TTC549 (cell line): ENCODE results near the gene ZAP70.
A peak's percentile ranks its signal among the peaks of the same experiment; 100 is the strongest.
"Not testable (repeated sequence)": the region's sequence is repeated elsewhere in the genome, so short reads cannot be mapped to it uniquely, and the experiment has no call there.

Source experiments
- FAIRE-seq: peaks from 2 replicates; lab custom pipeline; 2012; peaks lifted over from hg19 to GRCh38; lab: Jason Lieb, UNC

Gene ZAP70

GRCh38 chr2:97713296-97714083 lies at the start of gene ZAP70:
Gene ZAP70 (plus strand): TSS chr2:97713576. CDS start chr2:97724037, 10,461 bp downstream.
- FAIRE-seq: no peak

GRCh38 chr2:97663626-97663961 lies 49.8 kb upstream of the ZAP70 start:
- no peak for FAIRE-seq

- FAIRE-seq: peak; percentile 85
Measured at GRCh38 chr2:97663962-97664635, 49.3 kb upstream of the ZAP70 start, which contains the start of gene ACTR1B. Gene ACTR1B (minus strand): TSS chr2:97664044. CDS start chr2:97663890, 154 bp downstream.

DNA sequence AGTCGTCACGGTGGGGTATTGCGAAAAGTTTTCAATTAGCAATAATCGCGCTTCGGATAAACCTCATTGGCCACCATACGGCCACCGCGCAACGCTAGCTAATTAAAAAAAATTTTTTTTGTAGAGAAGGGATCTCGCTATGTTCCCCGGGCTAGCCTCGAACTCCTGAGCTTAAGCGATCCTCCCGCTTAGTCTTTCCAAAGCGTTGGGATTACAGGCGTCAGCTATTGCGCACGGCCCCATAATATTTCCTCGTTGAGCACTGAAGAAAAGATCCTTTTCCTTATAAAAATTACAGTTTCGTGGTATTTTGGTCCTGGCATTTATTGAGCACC lies 48.8 kb upstream of the ZAP70 start:
- FAIRE-seq: no peak

- no peak for FAIRE-seq
Measured at GRCh38 chr2:97669448-97669847, 43.9 kb upstream of the ZAP70 start, which contains the start of gene C2orf92. Gene C2orf92 (plus strand): TSS chr2:97669713. CDS start chr2:97669789, 76 bp downstream.

- FAIRE-seq: no peak
Measured at GRCh38 chr2:97670471-97670870, 42.9 kb upstream of the ZAP70 start.

GRCh38 chr2:97671526-97671925 lies 41.9 kb upstream of the ZAP70 start:
- no peak for FAIRE-seq

GRCh38 chr2:97672606-97673140 lies 40.7 kb upstream of the ZAP70 start:
- not testable (repeated sequence) for FAIRE-seq

- no peak for FAIRE-seq
Measured at GRCh38 chr2:97673182-97673914, 40.0 kb upstream of the ZAP70 start.

- FAIRE-seq: no peak
Measured at GRCh38 chr2:97673915-97674283, 39.5 kb upstream of the ZAP70 start.

- FAIRE-seq: no peak
Measured at GRCh38 chr2:97675430-97676113, 37.8 kb upstream of the ZAP70 start.

GRCh38 chr2:97676620-97677019 lies 36.8 kb upstream of the ZAP70 start:
- no peak for FAIRE-seq

DNA sequence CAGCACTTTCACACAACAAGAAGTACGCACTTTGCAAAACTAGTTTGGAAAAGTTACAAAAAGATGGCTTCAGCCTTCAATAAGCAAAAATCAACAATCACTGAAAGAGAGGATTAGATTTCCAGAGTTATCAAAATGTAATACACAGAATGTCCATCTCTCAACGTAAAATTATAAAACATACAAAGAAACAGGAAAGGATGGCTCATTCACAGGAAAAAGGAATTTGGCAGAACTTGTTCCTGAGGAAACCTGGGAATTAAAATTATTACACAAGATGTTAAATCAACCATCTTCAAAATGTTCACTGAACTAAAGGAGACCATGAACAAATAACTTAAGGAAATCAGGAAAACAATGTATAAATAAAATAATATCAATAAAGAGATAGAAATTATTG lies 35.9 kb upstream of the ZAP70 start:
- FAIRE-seq: no peak

DNA sequence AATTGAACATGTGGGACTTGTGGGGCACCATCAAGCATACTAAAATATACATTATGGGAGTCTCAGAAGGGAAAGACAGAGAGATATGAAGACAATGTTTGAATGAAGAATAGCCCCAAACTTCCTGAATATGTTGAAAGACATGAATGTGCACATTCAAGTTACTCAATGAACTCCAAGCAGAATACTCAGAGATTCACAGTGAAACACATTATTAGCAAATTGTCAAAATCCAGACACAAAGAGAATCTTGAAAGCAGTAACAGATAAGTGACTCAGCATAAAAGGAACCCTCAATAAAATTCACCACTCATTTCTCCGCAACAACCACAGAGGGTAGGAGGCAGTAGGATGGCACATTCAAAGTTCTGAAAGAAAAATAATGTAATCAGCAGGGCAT lies 35.1 kb upstream of the ZAP70 start:
- FAIRE-seq: no peak

- not testable (repeated sequence) for FAIRE-seq
Measured at GRCh38 chr2:97687235-97687634, 26.1 kb upstream of the ZAP70 start.

DNA sequence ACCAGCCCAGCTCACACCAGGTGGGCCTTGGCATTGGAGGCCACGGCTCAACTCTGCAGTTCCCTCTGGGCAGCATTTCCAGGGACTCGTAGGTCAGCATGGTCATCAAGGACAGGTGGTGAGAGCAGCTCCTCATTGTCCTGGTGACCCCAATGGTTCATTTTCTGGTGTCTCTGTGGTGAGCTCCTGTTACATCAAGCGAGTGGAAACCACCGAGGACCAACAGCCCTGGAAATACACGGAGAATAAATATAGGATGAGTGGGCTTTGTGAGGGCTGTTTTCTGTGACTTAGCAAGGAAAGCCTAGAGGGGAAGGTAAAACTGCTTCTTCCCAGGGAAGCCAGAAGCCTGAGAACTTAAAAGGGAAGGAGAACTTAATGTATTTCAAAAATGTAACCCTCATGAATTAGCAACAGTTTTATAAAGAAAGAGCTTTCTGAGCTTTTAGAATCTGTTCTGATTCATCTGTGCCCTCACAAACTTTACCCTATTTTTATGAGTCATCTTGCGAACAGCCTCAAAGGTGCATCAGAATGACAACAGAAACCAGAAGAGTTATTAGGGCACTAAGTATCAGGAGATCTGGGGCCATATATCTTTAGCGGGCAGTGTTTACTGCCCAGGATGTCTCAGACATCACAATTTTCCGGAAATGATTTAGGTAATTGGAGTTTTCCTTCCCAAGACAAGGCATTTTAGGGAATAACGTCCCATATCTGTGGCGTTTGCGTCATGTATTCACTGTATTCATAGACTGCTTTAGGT lies 25.1 kb upstream of the ZAP70 start:
- no peak for FAIRE-seq

DNA sequence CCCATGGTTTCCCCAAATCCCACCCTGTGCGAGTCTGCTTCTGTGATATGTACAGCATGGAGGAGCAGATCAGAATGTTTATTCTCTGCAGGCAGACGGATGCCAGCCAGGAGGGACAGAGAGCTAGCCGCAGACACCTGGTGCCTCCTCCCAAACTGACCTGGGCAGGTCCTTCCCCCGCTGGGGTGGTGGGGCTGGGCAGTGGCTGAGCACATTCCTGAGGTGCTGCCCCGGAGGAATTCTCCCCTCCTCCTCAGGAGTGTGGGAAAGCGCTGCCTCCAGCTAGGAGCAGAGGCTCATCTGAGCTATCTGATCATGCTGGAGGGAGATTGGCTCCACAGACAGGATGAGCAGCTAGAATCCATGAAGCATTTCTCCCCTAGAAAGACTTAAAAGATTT lies 22.2 kb upstream of the ZAP70 start:
- no peak for FAIRE-seq

DNA sequence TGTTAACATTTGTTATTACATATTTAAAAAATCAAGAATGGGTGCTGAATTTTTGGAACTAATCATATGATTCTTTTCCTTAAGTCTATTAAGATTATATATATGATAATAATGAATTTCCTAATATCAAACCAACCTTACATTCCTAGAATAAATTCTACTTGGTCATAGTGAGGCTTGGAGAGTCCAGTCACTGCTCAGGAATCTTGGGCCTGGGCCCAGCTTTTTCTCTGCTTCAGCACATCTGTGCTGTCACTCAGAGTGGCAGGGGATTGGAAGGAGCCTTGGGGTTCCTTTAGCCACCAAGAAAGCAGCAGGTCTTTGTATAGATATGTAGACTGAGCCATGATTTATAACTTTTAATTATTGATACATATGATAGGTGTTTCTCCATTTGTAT lies 19.9 kb upstream of the ZAP70 start:
- no peak for FAIRE-seq

DNA sequence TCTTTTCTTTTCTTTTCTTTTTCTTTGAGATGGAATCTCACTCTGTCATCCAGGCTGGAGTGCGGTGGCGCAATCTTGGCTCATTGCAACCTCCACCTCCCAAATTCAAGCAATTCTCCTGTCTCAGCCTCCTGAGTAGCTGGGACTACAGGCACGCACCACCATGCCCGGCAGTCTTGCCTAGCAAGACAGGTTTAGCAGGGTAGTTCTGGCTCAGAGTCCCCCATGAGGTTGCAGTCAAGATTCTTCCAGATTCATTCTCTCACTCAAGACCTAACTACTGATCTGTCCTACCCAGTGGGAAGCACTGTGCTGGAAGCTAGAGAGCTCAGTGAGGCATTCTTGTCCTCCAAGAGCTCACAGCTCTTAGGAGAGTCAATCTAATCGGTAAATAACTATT lies 17.6 kb upstream of the ZAP70 start:
- no peak for FAIRE-seq

GRCh38 chr2:97697252-97698235 lies 15.8 kb upstream of the ZAP70 start:
- peak; percentile 95 for FAIRE-seq
